Measurements from ENCODE around the gene DIDO1. TPM values are rescaled to one million over a fixed set of nuclear protein-coding genes. Genes with fewer than 3 reads are reported as not detected.
"Not testable (repeated sequence)": the region's sequence is repeated elsewhere in the genome, so short reads cannot be mapped to it uniquely, and the experiment has no call there.

Gene DIDO1
- total RNA-seq, 2 donors from 2014 or later = 68.5 to 75.9 TPM

DNA sequence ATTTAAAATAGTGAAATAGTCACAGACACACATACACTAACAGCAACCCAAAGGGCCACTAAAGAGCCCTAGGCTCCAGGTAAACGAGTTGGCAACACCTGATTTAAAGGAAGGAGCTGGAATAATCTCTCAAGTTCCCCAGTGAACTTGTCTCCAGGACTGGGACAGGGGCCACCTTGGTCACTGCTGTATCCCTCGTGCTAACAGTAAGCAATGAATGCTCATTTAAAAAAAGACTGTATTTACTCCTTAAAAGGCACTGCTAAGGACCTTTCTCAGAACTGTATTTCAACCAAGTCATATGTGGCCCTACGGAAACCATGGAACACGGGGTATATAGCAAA, 1.3 kb downstream of the DIDO1 start:
- Histone ChIP-seq H3K27ac (peak overlapping the region; percentile 97 to 98), H3K36me3 (no peaks in the 10 kb centered on the region), H3K4me1 (replicated peaks) (peaks cover 41% of the 10 kb centered on the region), H3K4me3 (peak overlapping the region; percentile 88 to 93), H3K9me3 (no peaks in the 10 kb centered on the region), H3K27me3 (replicated peaks; ENCODE audit: insufficient read depth) (no peaks in the 10 kb centered on the region)
- no peak for DNase-seq (ENCODE audit: low spot score)
- intact Hi-C loops (cut with DNase I) = no loop called here
- WGBS = 1% methylated on average over 4 of the region's 4 CpGs
- TF ChIP-seq, protein P1, sequence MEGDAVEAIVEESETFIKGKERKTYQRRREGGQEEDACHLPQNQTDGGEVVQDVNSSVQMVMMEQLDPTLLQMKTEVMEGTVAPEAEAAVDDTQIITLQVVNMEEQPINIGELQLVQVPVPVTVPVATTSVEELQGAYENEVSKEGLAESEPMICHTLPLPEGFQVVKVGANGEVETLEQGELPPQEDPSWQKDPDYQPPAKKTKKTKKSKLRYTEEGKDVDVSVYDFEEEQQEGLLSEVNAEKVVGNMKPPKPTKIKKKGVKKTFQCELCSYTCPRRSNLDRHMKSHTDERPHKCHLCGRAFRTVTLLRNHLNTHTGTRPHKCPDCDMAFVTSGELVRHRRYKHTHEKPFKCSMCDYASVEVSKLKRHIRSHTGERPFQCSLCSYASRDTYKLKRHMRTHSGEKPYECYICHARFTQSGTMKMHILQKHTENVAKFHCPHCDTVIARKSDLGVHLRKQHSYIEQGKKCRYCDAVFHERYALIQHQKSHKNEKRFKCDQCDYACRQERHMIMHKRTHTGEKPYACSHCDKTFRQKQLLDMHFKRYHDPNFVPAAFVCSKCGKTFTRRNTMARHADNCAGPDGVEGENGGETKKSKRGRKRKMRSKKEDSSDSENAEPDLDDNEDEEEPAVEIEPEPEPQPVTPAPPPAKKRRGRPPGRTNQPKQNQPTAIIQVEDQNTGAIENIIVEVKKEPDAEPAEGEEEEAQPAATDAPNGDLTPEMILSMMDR (IDR thresholded peaks at IDR 0.05) = no peak
- TF ChIP-seq POLR2AphosphoS5 (IDR thresholded peaks at IDR 0.05) (no peak), POLR2A (IDR thresholded peaks at IDR 0.05) (peak; percentile 35)

DNA sequence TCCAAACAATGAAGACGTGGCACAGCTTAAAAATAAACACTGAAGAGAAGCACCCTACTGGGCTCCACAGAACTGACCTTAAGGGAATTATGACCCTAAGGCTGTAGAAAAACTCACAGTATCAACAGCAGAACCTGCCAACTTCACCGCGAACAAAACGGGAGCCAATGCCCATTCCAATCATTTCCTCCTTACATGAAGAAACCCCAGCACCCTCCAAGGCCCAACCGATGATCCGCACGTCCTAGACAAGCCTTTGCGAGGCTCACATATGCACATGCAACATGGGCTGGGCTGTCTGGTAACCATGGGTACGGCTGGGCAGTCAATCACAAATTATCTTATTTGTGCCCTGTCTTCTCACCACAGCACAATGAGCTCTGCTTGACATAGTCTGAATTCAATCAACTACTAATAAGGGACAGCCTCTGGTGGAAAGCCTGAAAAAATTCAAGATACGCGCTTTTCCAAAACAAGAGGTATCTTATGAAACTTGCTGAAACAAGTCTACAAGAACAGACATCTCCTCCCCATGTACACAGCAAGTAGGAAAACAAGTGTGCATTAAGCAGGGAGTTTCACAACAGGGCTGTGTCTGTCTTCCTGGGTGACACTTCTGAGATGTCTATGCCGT, 1.7 kb downstream of the DIDO1 start:
- WGBS = 19% methylated on average over 12 of the region's 12 CpGs
- Histone ChIP-seq H3K36me3 (no peaks in the 10 kb centered on the region), H3K4me3 (peak overlapping the region; percentile 88 to 93), H3K9me3 (no peaks in the 10 kb centered on the region), H3K27ac (peak overlapping the region; percentile 97 to 98), H3K4me1 (replicated peaks) (peaks cover 46% of the 10 kb centered on the region), H3K27me3 (replicated peaks; ENCODE audit: insufficient read depth) (no peaks in the 10 kb centered on the region)
- intact Hi-C loops (cut with DNase I) = no loop called here
- peak; percentile 42 for DNase-seq (ENCODE audit: low spot score)
- TF ChIP-seq POLR2A (IDR thresholded peaks at IDR 0.05) (no peak), POLR2AphosphoS5 (IDR thresholded peaks at IDR 0.05) (peak; percentile 71)
- TF ChIP-seq, protein P1 (IDR thresholded peaks at IDR 0.05) = no peak

DNA sequence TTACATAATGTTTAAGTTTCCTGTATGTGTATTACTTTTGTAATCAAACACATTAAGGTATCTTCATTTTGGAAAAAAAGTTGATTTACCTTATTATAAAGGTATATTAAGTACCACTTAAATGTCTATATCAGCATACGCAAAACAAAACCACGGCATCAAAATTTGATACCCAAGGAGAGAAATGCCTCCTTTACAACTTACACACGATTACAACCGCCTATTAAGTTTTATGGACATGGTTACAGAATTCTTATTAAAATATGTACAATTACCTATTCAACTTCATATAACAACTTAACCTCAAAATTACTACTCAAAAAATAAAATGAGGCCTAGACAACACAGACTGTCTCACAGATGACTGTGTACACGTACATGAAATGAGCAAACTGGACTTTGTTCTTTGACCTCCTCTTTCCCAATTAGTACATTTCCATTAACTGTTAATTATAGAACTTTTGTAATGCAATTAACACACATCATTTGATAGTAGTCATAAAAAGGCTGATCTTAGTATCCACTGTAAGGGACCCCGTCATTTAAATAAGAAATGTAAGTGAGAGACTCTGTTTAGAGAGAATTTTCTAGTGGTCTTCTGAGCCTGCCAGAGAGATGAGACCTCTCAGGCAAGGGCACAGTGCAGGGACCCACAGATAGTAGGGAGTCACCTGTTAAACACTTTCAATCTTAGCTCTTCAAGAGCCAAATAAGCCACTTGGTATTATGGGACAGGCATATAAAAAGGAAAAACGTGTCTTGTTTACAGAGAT, 2.5 kb downstream of the DIDO1 start:
- Histone ChIP-seq H3K4me3 (peak overlapping the region in 1 of 2 donors; percentile 93), H3K4me1 (replicated peaks) (peaks cover 46% of the 10 kb centered on the region), H3K27ac (peak overlapping the region; percentile 97 to 98), H3K36me3 (no peaks in the 10 kb centered on the region), H3K27me3 (replicated peaks; ENCODE audit: insufficient read depth) (no peaks in the 10 kb centered on the region), H3K9me3 (no peaks in the 10 kb centered on the region)
- TF ChIP-seq, protein P1 (IDR thresholded peaks at IDR 0.05) = no peak
- no peak for TF ChIP-seq POLR2AphosphoS5 (IDR thresholded peaks at IDR 0.05)
- no peak for TF ChIP-seq POLR2A (IDR thresholded peaks at IDR 0.05)
- intact Hi-C loops (cut with DNase I) = no loop called here
- 39% methylated on average over 7 of the region's 7 CpGs for WGBS
- no peak for DNase-seq (ENCODE audit: low spot score)

DNA sequence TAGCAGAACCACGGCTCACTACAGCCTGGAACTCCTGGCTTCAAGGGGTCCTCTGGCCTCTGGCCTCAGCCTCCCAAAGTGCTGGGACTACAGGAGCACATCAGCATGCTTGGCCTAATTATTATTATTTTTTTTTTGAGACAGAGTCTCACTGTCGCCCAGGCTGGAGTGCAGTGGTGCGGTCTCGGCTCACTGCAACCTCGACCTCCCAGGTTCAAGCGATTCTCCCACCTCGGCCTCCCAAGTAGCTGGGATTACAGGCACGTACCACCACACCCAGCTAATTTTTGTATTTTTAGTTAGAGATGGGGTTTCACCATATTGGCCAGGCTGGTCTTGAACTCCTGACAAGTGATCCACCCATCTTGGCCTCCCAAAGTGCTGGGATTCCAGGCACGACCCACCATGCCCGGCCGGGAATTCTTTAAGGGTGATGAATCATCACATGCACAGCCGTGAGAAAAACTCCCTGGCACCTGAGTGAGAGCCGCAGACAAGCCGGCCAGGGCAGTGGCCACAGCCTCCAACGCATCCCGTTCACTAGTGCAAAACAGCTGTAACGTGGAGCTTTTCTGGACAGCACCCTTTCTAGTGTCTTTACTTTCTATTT, 3.1 kb downstream of the DIDO1 start:
- Histone ChIP-seq H3K4me1 (replicated peaks) (peaks cover 51% of the 10 kb centered on the region), H3K27ac (peak overlapping the region; percentile 97 to 98)
- peak; percentile 54 for DNase-seq (ENCODE audit: low spot score)
- H3K4me3 ChIP-seq; H3K36me3 ChIP-seq; H3K9me3 ChIP-seq; intact Hi-C loops (cut with DNase I); H3K27me3 ChIP-seq (replicated peaks; ENCODE audit: insufficient read depth): not testable (repeated sequence)
- TF ChIP-seq POLR2A (IDR thresholded peaks at IDR 0.05) (peak; percentile 56), POLR2AphosphoS5 (IDR thresholded peaks at IDR 0.05) (peak; percentile 43)
- 55% methylated on average over 17 of the region's 17 CpGs for WGBS

DNA sequence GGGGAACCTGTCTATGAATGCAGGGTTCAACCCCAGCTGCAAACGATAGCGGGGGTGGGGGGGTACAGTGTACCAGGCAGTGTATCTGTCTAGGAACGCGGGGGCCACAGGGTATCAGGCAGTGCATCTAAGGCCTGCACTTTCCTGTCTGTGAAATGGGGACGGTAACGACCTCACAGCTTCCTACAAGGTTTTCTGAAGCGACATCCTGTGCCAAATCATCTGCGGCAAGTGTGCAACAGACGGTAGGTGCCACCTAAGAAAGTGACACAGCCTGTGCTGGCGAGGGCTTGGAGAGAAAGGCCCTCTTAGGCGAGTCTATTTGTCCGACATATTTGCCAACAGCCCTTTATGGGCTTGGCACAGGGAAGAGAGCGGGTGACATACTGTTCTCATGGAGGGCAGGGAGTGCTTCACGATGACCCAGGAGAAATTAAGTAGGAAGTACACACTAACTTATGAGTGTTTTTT, 3.8 kb downstream of the DIDO1 start:
- no peaks in the 10 kb centered on the region for H3K36me3 ChIP-seq
- H3K27me3 ChIP-seq (replicated peaks; ENCODE audit: insufficient read depth) = no peaks in the 10 kb centered on the region
- 52% methylated on average over 14 of the region's 14 CpGs for WGBS
- H3K4me1 ChIP-seq (replicated peaks) = peaks cover 47% of the 10 kb centered on the region
- DNase-seq (ENCODE audit: low spot score) = peak; percentile 62
- TF ChIP-seq POLR2A (IDR thresholded peaks at IDR 0.05) (no peak), POLR2AphosphoS5 (IDR thresholded peaks at IDR 0.05) (peak; percentile 81)
- TF ChIP-seq, protein P1 (IDR thresholded peaks at IDR 0.05) = no peak
- peak overlapping the region; percentile 97 to 98 for H3K27ac ChIP-seq
- intact Hi-C loops (cut with DNase I) = no loop called here
- H3K9me3 ChIP-seq = no peaks in the 10 kb centered on the region
- H3K4me3 ChIP-seq = no peak overlapping the region
